Kidney glomerular epithelial cell (primary cell): ENCODE results near the gene HAND2.

Source experiments
- DNase-seq: peaks from one replicate; lab custom pipeline; 2025; lab: John Stamatoyannopoulos, UW

HAND2 gene

DNA sequence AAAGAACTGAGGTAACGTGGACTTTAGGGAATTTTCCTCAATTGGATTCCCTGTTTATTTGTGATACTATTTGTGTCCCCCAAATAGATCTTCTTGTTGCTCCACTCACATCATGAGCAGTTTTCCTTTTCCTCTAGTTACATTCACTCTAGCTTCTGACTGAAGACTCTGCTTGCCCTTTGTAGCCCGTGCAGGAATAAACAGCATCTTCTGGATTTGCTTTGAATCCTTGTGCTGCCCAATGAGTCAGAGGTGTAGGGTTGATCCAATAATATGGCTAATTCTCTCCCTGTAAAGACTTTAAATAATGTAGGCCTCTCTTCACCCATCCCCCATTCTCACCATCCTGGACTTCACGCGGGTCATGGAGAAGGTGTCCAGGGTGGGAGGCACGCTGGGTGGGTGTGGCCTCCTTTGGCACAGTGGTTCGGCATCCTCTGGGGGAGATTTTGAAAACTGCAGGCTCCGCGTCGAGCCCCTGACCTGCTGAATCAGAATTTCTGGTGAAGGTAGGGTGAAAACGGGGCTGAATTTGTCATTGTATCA is 9.0 kb downstream of the HAND2 start:
- DNase-seq: no peak

DNA sequence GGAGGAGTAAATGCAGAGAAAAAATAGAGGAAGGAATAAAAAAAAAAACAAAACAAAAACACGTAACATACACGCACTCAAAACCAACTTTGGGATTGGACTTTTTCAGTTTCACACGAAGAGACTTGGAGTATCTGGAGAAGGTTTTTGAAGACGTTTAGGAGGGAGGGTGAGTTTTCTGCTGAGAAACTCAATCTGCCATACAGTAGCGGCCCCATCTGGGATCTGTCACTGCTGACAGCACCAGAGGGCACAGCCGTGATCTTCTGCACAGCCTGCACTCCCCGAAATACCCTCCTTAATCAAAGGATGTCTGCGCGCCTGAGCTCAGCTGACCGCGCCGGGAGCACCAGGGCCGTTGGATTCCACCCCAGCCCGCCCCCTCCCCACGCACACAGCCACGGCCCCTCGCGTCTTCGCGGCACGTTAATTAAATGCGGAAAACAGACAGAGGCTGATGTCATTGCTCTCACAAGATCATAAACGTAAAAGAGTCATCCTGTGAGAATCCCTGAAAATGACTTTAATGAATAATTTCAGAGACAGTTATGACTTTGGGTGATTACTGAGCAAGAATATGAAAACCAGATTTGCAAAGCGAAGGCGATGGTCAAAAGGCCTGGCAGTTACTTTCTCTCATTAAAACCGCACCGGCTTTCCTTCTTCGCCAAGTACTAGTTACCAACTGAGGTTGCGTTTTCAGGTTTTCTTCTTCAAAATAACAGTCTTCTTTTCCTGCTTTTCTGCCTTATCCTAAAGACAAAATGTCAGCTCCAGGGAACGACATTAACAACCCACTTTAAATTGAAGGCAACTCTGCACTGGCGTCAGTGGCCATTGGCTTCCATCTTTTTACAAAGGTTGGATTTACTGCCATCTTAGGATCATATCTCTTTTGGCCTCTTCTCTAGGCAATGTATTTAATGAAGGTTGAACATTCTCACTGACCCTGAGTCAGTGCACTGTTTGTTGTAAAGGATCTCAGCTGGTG is 10.6 kb downstream of the HAND2 start:
- DNase-seq: no peak

DNA sequence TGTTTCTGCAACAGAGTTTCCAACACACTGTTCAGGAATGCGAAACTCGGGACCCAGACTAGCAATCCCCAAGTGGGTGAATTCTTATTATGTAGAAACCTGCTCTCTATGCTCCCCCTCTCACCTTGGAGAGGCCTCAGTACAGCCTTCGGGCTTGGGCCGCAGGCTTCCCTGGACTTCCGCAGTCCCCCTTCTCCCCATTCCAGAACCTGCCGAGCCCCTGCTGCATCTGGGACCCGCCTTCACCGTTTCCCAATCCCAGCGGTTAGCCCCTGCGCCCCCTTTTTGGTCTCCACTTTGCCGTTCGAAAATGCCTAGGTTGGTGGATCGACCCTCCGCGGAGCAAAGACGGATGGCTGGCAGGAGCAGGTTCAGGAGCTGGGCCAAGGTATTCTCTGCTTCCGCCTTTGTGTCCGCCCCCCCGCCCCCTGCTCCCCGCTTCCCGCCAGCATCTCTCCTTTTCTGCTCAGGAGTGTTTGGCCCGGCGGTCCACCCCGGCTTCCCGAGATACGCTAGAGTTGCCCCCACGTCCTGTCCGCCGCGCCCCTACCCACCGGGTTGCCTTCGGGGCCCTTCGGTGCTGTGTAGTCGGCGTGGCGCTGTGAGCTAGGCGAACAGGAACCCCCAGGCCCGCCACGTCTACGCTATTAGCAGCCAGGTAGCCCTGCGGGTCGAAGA is 11.5 kb downstream of the HAND2 start:
- DNase-seq: no peak

DNA sequence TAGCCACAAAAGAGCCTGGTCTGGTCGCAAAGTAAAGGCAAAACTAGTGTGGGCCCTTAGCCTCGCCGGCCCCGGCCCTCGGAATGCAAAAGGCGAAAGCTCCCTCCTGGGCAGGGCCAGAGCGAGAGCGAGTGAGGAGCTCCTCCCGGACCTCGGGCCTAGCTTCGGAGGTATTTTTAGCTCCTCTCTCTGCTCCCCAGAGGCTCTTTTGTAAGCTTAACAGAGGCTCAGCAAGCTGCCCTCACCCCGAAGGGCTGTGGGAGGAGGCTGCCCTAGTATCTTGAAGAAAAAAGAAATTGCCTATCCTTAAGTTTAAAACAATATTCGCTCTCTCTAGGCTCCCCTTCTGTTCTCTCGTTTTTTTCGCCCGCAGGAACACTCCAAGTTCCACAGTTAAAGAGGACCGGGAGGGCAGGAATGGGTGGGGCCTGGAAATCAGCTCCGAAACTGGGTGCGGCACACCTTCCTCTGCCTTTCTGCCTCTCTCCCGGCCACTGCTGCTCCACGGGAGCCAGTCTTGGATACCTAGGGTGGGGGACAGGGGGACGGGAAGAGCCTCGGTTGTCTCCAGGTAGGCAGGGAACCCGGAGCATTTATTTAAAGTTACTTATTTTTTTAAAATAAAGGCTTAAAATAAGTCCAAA is 12.1 kb downstream of the HAND2 start:
- no peak for DNase-seq

DNA sequence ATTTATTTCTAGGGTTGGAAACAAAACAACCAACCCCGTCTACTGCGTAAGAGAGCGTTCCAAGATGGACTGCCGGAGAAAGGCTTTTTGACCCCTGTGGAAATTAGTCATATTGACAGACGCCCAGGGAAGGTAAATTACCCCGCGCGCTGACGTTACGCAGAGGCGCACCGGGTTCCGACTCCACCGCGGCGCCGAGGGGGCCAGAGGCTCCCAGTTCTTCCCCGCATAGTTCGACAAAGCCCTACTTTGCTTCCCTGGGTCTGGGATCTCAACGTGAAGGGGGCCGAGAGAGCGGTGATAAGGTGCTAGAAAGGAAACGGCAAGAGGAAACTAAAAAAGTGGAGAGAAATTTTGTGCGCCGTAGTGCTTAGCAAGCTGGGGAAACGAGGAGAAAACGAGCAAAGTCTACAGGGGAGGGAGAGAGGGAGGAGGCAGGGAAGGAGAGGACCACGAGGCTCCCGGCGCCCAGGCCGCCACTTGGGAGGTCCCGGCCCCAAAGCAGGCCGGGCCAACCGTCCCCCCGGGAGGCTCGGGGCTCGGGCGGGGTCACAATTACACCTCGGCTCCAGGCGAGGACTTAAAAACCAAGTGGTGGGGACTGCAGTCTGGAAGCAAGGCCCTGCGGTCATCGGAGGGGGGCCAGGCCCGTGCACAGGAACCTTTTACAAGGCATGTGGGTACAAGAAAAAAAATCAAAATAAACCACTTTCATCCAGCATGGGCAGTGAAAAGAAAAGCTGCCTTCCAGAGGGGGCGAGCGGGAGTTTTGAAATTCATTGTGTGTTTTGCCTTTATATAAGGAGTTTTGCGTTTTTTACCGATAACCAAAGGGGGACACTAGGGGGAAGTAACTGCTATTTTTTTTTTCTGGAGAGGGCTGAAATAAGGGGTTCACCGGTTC is 13.2 kb downstream of the HAND2 start:
- DNase-seq: no peak

DNA sequence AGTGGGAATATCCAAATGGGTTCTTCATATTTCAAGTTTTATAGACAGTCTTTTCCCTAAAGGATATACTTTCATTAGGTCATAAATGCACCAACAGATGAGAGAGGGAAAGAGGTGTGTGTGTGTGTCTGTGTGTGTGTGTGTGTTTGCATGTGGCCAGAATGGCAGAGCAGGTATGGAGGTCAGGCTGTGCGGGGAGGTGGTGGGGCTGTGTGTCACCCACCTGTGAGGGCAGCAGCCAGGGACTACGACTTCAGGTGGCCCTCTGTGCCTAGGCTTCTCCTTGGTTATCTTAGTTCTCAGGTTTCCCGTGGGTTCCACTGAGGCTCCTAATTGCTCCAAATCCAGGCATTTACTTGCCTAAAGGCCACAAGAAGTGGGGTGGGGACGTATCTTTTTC is 14.6 kb downstream of the HAND2 start:
- no peak for DNase-seq

DNA sequence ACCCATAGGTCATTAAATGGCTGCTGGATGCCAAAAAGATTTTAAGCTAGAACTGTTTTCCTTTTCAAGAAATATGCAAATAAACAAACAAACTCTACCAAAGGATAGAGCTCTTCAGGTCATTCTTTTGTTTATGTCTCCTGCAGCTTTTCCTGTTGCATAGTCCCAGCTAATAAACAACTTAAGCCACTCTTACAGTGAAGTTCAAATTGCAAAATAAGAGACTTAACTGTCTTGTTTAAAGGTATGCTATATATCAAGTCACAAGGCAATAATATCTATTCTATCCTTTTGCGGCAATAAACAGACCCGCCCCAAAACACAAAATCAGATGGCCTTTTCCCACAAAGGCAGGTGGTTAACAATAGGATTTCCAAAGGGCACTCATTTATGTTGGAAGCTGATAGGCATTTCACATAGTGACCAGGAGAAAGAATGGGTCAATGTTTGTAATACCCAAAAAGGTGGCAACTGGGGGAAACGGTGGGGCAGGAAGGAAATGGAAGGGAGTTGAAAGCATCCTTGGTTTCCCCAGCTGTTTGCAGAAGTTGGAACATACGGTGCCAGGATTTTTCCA is 15.3 kb downstream of the HAND2 start:
- no peak for DNase-seq

DNA sequence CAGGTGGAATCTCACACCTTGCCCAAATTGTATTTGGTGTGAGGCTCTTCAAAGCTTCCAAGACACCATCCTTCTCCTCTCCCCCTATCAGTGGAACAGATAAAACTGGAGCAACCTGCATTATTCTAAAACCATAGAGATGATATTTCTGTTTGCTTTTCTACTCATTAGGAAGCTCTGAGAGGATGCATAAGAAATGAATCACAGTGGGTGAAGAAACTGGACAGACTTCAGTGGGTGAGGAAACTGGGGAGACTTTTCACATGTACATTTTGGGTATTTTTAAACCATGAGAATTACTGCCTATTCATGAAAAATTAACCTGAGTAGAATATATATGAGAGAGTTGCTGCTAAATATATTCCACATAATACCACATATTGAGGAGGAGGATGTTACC is 16.4 kb downstream of the HAND2 start:
- DNase-seq: no peak

DNA sequence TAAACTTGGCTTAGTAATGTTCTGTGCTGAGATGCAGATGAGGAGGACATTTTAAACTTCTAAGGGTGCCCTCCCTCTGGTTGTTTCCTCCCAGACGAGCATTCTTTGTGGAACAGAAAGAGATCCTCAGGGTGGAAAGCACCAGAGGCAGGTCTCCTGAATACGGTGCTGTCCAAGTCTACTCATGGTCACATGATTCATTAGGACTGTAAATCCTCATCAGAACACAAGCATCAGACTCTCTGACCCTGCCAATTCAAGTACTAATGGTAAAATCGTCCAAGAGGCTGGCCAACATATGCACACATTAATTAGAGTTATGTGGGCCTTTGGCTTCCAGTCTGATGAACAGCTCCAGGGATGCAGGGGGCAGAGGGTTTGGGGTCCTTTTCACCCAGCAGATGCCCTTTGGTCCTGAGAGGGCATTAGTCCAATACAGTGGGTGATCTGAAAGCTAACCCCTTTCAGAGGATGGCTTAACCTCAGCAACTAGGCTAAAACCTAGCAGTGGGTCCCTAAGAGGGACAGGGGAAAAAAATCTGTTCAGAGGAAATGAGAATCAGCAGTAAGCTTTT is 18.2 kb downstream of the HAND2 start:
- DNase-seq: no peak

DNA sequence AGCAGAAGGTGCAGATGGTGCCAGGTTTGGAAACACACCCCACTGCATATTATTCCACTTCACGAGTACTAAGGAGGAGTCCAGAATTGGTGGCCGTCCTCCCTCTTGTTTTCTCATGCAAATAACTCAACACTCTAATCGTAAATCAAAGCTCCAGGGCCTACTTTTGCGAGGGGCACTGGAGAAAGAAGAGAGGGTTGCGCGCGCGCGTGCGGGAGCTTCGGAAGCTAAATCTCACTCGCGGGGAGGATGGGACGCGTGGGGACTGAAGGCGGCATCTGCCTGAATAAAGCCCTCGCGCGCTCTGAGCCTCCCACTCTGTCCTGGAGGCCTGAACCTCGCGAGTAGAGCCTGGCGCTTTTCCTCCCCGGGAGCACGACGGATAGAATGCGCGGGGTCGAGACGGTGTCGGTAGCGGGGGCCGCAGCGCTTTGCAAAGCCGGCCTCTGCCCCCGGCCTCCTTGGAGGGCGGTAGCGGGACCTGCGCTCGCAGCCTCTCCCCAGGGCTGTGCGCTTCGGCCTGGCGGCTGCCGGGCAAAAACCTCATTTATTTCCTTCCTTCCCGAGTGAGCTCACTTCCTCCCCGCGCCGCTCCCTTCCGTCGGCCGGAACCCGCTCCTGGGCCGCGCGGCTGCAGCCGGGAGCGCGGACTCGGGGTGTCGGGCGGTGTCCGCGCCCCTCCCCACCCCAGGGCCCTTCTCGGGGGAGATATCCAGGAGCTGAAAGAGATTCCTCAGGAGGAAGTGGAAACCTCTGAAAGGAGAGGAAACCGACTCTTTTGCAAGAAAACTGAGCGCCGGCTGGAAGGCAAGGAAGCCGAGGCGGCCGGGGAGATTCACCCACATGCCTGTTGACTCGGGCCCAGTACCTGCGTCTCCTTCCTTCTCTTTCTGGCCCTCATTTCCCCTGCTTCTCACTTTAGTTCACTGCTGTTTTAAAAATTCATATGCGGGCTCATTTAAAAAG is 20.7 kb downstream of the HAND2 start:
- no peak for DNase-seq

DNA sequence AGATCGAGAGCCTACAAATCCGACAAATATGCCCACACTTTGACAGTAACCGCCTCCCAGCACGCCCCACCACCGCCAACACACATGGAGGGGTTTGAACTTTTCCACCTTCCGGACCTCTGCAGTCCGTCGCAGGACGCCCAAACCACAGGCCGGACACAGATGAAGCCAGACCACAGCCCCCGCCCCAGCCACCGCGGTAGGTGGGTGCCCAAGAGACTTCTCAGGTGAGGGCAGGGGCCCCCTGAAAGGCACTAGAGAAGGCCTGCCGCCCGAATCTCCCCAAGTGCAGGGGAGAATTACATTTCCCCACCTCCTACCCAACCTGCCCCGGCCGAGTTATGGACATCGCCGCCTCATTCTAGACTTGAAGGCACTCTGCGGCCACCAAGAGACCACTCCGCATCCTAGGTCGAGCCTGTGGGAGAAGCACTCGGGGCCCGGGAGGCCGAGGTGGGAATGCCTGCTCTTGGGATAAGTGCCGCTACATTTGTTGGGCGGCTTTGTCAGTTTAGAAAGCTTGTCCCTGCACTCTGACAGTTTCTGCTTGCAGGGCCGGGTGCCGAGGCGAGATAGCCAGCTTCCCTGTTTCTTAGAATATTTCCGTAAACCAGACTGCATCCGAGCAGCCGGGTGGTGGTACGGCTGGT is 21.5 kb downstream of the HAND2 start:
- DNase-seq: no peak

DNA sequence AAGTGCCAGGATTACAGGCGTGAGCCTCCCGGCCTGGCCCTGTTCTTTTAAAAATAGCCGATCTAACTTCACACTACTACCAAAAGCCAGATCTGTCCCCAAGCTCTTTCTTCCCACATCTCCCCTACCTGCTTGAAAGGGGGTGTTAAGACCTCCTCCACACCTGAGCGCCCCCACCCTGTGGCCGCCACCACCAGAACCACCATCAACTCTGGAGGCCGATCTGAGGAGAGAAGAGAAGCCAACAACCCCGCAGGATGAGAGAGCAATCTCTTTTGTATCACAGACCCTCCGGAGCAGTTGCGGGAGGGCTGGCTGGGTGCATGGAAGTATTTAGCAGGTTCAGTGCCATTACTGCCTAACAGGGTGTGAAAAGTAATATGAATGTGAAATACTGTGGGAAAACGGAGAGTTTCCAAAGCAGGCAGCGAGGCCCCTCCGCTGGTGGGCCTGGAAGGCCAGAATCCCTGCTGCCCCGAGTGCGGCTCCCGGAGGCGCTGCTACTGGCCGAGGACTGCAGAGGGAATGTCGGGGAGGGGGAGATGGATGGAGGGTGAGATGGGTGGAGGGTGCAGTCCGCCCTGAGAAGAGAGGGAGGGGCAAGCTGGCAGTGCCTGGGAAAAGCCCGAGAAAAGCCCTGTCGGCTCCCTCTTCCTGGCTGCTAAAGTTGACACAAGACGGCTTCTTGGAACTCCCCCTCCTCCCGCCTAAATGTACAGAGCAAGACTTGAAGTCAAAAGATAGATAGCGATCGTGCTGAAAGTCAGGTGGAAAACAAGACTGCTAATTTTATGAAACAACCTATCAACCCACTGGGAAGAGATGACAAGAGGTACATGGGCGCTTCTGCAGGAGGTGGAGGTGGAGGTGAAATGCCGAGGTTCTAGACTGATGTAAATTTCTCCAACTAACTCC is 22.3 kb downstream of the HAND2 start:
- DNase-seq: no peak

DNA sequence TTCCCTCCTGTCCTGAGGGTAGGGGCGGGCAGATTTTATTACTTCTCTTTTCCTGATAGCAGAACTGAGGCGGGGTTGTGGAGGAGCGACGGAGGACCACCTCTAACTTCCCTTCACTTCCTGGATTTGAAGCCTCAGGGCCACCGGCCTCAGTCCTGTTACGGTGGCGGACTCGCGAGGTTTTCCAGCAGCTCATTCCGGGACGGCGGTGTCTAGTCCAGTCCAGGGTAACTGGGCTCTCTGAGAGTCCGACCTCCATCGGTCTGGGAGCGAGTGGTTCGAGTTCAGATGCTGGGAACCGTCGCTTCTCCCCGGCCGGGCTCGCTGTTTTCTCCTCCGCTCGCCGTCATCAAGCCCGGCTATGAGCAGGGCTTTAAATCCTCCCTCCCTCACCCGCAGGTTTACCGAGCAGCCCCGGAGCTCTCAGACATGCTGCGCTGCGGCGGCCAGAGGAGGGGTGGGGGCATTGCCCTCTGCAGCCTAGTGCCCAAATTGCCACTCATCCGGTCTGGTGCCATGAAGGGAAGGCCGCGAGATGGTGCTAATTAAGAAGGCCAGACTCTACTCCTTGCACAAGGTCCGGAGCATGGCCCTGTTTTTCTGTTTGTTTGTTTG is 23.3 kb downstream of the HAND2 start:
- no peak for DNase-seq

DNA sequence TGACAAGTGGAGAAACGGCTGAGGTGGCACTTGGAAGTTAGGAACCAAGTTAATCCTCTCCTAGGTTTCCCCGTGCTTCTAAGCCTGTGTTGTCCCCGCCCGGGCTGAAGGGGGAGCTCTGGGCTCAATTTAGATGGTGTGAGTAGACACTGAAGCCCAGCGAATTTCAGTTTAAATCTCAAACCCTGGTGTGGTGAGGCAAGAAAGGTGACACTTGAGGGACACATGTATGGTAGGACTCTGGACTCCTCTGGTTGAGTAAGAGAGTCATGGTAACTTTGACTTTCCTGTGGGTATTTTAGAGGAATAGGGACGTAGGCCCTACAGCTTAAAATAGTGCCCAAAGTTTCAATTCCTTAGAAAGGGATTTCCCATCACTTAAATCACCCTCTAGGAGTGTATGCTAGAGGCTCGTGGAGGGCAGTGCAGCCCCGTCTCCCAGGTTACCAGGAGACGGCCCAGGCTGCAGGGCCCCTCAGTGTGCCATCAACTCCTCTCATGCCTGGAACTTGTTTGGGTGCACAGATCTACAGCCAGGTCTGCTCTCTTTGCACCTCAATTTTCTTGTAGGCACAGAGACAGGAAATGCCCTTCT is 24.0 kb downstream of the HAND2 start:
- peak; percentile 43 for DNase-seq

DNA sequence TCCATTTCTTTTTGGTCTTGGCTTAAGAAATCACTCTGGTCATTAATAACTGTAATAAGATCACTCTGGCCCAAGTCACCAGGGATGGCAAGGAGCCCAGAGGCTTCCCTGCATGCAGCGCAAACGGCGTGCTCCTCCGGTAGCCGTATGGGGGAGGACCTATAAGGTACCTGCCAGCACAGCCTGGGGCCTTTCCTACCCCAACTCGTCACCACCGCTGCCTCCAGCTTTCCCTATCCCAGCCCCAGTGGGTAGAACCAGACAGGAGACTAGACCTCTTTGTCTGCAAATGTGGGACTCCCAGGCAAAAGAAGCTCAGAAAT is 25.9 kb downstream of the HAND2 start:
- no peak for DNase-seq

DNA sequence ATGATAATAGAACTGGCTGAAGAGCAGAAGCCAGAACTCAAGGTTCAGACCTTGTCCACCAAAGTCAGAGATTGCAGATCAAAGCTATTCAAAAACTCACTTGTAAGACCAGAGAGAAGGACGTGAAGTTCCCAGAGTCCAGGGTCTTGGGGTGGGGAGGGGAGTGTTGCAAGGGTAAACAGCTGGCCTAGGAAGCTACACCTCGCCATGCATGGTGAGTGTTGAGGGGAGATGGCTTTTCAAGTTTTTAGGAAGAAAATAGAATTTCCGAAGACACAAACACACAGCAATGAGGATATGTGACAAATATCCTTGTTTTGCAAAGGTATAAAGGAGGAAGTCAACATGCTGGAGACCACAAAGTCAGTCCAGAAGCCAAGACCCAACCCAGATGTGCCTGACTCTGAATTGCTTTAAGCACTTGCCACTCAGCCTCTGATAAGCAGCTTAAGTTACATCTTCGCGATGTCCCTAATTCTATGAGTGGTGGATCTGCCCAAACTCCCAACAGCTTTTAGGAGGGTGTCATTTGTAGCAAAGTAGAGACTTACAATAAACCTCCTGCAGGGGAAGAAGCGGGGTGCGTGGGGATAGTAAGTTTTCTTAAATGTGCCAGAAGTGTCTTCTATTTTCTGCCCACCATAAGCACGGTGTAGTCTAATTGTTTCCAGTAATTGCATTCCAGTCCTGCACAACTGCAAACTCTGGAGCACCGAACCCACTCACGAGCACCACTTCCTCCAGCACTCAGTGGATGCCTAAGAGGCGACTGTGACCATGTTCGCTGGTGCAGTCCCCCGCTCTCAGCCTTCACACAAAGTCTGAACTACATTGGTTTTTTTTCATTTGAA is 26.5 kb downstream of the HAND2 start:
- DNase-seq: no peak
